Adrenal gland (tissue), 5 donors: ENCODE results near the gene LZTR1.

Experiments
- POLR2A ChIP-seq, 2 donors: fragments of 450-650 bp; IDR thresholded peaks; one replicate each; pipeline ENCODE4 v1.6.1; 2017; ENCODE audit warnings: antibody characterized with exemption in 2 of 2, mild to moderate bottlenecking in 2 of 2, moderate library complexity in 1 of 2
- TF ChIP-seq, protein P1 (sequence below), 6 experiments: fragments of 450-650 bp in 4 of 6; fragments of 200-600 bp in 2 of 6; sonication (generic) in 1 of 6; IDR thresholded peaks; 1 replicate in 5 of 6; 2 replicates in 1 of 6; pipeline versions ENCODE4 v1.5.1 to v1.8.0; 2016 to 2021; ENCODE audit warnings: antibody characterized with exemption in 6 of 6, mild to moderate bottlenecking in 2 of 6, moderate library complexity in 1 of 6
- donor health status: DM: no; HTN: no; CAD: no.

DNA sequence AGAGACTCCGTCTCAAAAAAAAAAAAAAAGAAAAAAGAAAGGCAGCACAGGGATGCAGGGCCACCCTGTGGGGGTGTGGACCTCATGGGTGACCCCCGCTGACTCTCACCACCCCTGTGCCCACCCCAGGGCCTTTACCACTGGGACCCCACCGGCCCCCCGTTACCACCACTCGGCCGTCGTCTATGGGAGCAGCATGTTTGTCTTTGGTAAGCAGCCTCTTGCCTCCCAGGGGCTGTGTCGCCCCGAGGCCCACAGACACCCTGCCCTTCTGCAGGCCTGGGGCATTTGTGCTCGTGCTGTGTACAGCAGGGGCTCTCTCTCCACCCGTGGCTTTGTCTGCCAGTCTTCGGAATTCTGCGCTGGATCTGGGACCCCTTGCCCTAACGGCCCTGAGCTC, 5.3 kb downstream of the LZTR1 start:
- TF ChIP-seq, protein P1, sequence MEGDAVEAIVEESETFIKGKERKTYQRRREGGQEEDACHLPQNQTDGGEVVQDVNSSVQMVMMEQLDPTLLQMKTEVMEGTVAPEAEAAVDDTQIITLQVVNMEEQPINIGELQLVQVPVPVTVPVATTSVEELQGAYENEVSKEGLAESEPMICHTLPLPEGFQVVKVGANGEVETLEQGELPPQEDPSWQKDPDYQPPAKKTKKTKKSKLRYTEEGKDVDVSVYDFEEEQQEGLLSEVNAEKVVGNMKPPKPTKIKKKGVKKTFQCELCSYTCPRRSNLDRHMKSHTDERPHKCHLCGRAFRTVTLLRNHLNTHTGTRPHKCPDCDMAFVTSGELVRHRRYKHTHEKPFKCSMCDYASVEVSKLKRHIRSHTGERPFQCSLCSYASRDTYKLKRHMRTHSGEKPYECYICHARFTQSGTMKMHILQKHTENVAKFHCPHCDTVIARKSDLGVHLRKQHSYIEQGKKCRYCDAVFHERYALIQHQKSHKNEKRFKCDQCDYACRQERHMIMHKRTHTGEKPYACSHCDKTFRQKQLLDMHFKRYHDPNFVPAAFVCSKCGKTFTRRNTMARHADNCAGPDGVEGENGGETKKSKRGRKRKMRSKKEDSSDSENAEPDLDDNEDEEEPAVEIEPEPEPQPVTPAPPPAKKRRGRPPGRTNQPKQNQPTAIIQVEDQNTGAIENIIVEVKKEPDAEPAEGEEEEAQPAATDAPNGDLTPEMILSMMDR (IDR thresholded peaks at IDR 0.05), result no peak
- TF ChIP-seq POLR2A (IDR thresholded peaks at IDR 0.05), result no peak
